Dermis microvascular lymphatic vessel endothelial cell (primary cell): Measurements from ENCODE around the gene SPTB. TPM values are rescaled to one million over a fixed set of nuclear protein-coding genes. Genes with fewer than 3 reads are reported as not detected.

Experiments used
- total RNA-seq: library from RNA; depleted of rRNA; stranded (reverse); fragments of >200 nt; gene quantifications from 2 replicates; pipeline ENCODE4 v1.2.1, GENCODE V29; 2014

SPTB gene
- total RNA-seq, 1 donor from 2014 or later = 0.13 TPM

Other genes with a start within 250 kb of the SPTB start
- 5.4 and 11.0 TPM in 2 replicates for gene PLEKHG3, start 175.5 kb downstream of the SPTB start, total RNA-seq
- gene CHURC1, start 34.5 kb upstream of the SPTB start, total RNA-seq = 35.7 and 52.6 TPM in 2 replicates
- not detected in 2 replicates for gene GPX2, start 62.8 kb upstream of the SPTB start, total RNA-seq
- gene RAB15, start 92.4 kb upstream of the SPTB start, total RNA-seq = 6.2 and 9.2 TPM in 2 replicates
- 6.8 and 10.1 TPM in 2 replicates for gene FNTB, start 107.0 kb upstream of the SPTB start, total RNA-seq
- 40.6 and 53.6 TPM in 2 replicates for gene MAX, start 222.6 kb upstream of the SPTB start, total RNA-seq